ENCODE results near the gene LRRC8A. TPM values are rescaled to one million over a fixed set of nuclear protein-coding genes. Genes with fewer than 3 reads are reported as not detected.
A peak's percentile ranks its signal among the peaks of the same experiment; 100 is the strongest.
"Not testable (repeated sequence)": the region's sequence is repeated elsewhere in the genome, so short reads cannot be mapped to it uniquely, and the experiment has no call there.

The LRRC8A gene
- polyA plus RNA-seq, 1 donor: 24.2 TPM

GRCh38 chr9:128920381-128921058 lies 38.6 kb downstream of the LRRC8A start, which contains the start of gene PHYHD1:
Gene PHYHD1, plus strand, starts transcription at chr9:128920982. Its CDS starts 1,342 bp downstream, at chr9:128922324.
- DNase-seq: no peak

- peak; percentile 78 for DNase-seq
Observed at GRCh38 chr9:128921881-128922763, 40.2 kb downstream of the LRRC8A start.

- DNase-seq: no peak
Observed at GRCh38 chr9:128923493-128923883, 41.6 kb downstream of the LRRC8A start.

- DNase-seq: peak; percentile 46
Observed at GRCh38 chr9:128927731-128928411, 45.9 kb downstream of the LRRC8A start.

- DNase-seq: no peak
Observed at GRCh38 chr9:128928624-128929023, 46.7 kb downstream of the LRRC8A start.

GRCh38 chr9:128929560-128929959 lies 47.6 kb downstream of the LRRC8A start:
- DNase-seq: no peak

GRCh38 chr9:128933731-128934130 lies 51.8 kb downstream of the LRRC8A start:
- no peak for DNase-seq

GRCh38 chr9:128936171-128936865 lies 54.4 kb downstream of the LRRC8A start:
- no peak for DNase-seq

- no peak for DNase-seq
Observed at GRCh38 chr9:128937310-128938165, 55.6 kb downstream of the LRRC8A start.

- no peak for DNase-seq
Observed at GRCh38 chr9:128940271-128940921, 58.5 kb downstream of the LRRC8A start.

- no peak for DNase-seq
Observed at GRCh38 chr9:128940946-128941755, 59.2 kb downstream of the LRRC8A start.

GRCh38 chr9:128943832-128944620 lies 62.1 kb downstream of the LRRC8A start:
- no peak for DNase-seq

- DNase-seq: not testable (repeated sequence)
Observed at GRCh38 chr9:128944966-128945365, 63.0 kb downstream of the LRRC8A start.

- DNase-seq: no peak
Observed at GRCh38 chr9:128945798-128946501, 64.0 kb downstream of the LRRC8A start.

GRCh38 chr9:128946571-128947276 lies 64.8 kb downstream of the LRRC8A start:
- DNase-seq: peak; percentile 1

GRCh38 chr9:128947277-128947526 lies 65.3 kb downstream of the LRRC8A start:
- no peak for DNase-seq

- peak; percentile 92 for DNase-seq
Observed at GRCh38 chr9:128947527-128948301, 65.8 kb downstream of the LRRC8A start, which contains the start of the genes DOLK and NUP188. Gene DOLK, minus strand, starts transcription at chr9:128947603. Its CDS starts 300 bp downstream, at chr9:128947303. Gene NUP188, plus strand, starts transcription at chr9:128947699. Its CDS starts 21 bp downstream, at chr9:128947720.
